Stimulated activated CD4-positive, alpha-beta T cell treated with anti-CD3 and anti-CD28 coated beads, Interleukin-2, amount 100 ng/mL, for 4 hours (primary cell): ENCODE measurements around the gene TEX13C.
"Not testable (repeated sequence)": the region's sequence is repeated elsewhere in the genome, so short reads cannot be mapped to it uniquely, and the experiment has no call there.

ENCODE experiments used
- DNase-seq: peaks from one replicate; pipeline ENCODE4 v3.0.0-alpha.2; 2020; ENCODE audit warnings: low read depth

TEX13C gene

GRCh38 chrX:125319646-125320521 lies at the start of gene TEX13C:
TSS of gene TEX13C (plus strand) at chrX:125319871. CDS start at chrX:125320120, 249 bp downstream.
- no peak for DNase-seq

- DNase-seq: no peak
Measured at GRCh38 chrX:125287282-125287681, 32.4 kb upstream of the TEX13C start.

GRCh38 chrX:125288343-125288742 lies 31.3 kb upstream of the TEX13C start:
- DNase-seq: no peak

GRCh38 chrX:125289209-125289608 lies 30.5 kb upstream of the TEX13C start:
- DNase-seq: no peak

GRCh38 chrX:125289920-125290319 lies 29.8 kb upstream of the TEX13C start:
- no peak for DNase-seq

- DNase-seq: no peak
Measured at GRCh38 chrX:125291124-125291523, 28.5 kb upstream of the TEX13C start.

- DNase-seq: no peak
Measured at GRCh38 chrX:125293850-125294780, 25.6 kb upstream of the TEX13C start.

- no peak for DNase-seq
Measured at GRCh38 chrX:125295337-125295736, 24.3 kb upstream of the TEX13C start.

- DNase-seq: no peak
Measured at GRCh38 chrX:125298871-125299270, 20.8 kb upstream of the TEX13C start.

GRCh38 chrX:125306335-125306866 lies 13.3 kb upstream of the TEX13C start:
- DNase-seq: no peak

GRCh38 chrX:125308653-125309052 lies 11.0 kb upstream of the TEX13C start:
- DNase-seq: no peak

- DNase-seq: not testable (repeated sequence)
Measured at GRCh38 chrX:125319166-125319565, 505 bp upstream of the TEX13C start.

GRCh38 chrX:125322431-125322830 lies 2.8 kb downstream of the TEX13C start:
- no peak for DNase-seq

- no peak for DNase-seq
Measured at GRCh38 chrX:125326599-125326998, 6.9 kb downstream of the TEX13C start.

- DNase-seq: no peak
Measured at GRCh38 chrX:125327891-125328290, 8.2 kb downstream of the TEX13C start.

- no peak for DNase-seq
Measured at GRCh38 chrX:125333583-125333982, 13.9 kb downstream of the TEX13C start.

- no peak for DNase-seq
Measured at GRCh38 chrX:125340490-125340889, 20.8 kb downstream of the TEX13C start.

GRCh38 chrX:125374169-125374568 lies 54.5 kb downstream of the TEX13C start:
- DNase-seq: no peak
